ENCODE data around the gene FAM114A2. TPM values are rescaled to one million over a fixed set of nuclear protein-coding genes. Genes with fewer than 3 reads are reported as not detected.

Gene FAM114A2
- total and polyA plus RNA-seq, 7 donors, result 11.2 to 36.5 (median 23.2) TPM

GRCh38 chr5:154063372-154063771, 24.7 kb upstream of the FAM114A2 start:
- Histone ChIP-seq H3K9me3 (no peaks in the 10 kb centered on the region), H3K27ac (no peak overlapping the region), H3K4me1 (peaks cover 7% of the 10 kb centered on the region), H3K27me3 (ENCODE audit: insufficient read depth in 3 of 3, low read length in 2 of 3) (no peaks in the 10 kb centered on the region), H3K4me3 (no peak overlapping the region), H3K36me3 (ENCODE audit: insufficient read depth in 1 of 2, low read depth in 1 of 2) (no peaks in the 10 kb centered on the region)
- DNase-seq (no peak), ATAC-seq (no peak)
- no peak for TF ChIP-seq CTCF (IDR thresholded peaks at IDR 0.05)
- intact Hi-C loops (cut with DNase I), result no loop called here

- Histone ChIP-seq H3K4me1 (peaks cover 12% of the 10 kb centered on the region), H3K4me3 (no peak overlapping the region), H3K36me3 (ENCODE audit: insufficient read depth in 1 of 2, low read depth in 1 of 2) (no peaks in the 10 kb centered on the region), H3K27ac (no peak overlapping the region), H3K9me3 (no peaks in the 10 kb centered on the region), H3K27me3 (ENCODE audit: insufficient read depth in 3 of 3, low read length in 2 of 3) (no peaks in the 10 kb centered on the region)
- WGBS, 3 donors, result 88 to 94% (median 89%) methylated on average over 3 of the region's 3 CpGs
- TF ChIP-seq CTCF (IDR thresholded peaks at IDR 0.05), result no peak
- ATAC-seq (no peak), DNase-seq (no peak)
- intact Hi-C loops (cut with DNase I), result no loop called here
Measured at GRCh38 chr5:154060606-154061005, 21.9 kb upstream of the FAM114A2 start.

- Histone ChIP-seq H3K36me3 (ENCODE audit: insufficient read depth in 1 of 2, low read depth in 1 of 2) (peaks cover 0 to 7% of the 10 kb centered on the region in 2 donors), H3K4me3 (no peak overlapping the region), H3K4me1 (peaks cover 12% of the 10 kb centered on the region), H3K27me3 (ENCODE audit: insufficient read depth in 3 of 3, low read length in 2 of 3) (no peaks in the 10 kb centered on the region), H3K27ac (no peak overlapping the region), H3K9me3 (no peaks in the 10 kb centered on the region)
- intact Hi-C loops (cut with DNase I), result no loop called here
- no peak for DNase-seq
- no peak for ATAC-seq
- 48 to 71% (median 52%) methylated on average over 4 of the region's 4 CpGs for WGBS, 3 donors
- TF ChIP-seq CTCF (IDR thresholded peaks at IDR 0.05), result no peak
Measured at GRCh38 chr5:154059583-154059982, 20.9 kb upstream of the FAM114A2 start.

- 62 to 68% (median 64%) methylated on average over 6 of the region's 6 CpGs for WGBS, 3 donors
- H3K4me1 ChIP-seq, result peaks cover 12% of the 10 kb centered on the region
- no peaks in the 10 kb centered on the region for H3K27me3 ChIP-seq (ENCODE audit: insufficient read depth in 3 of 3, low read length in 2 of 3)
- DNase-seq, result no peak
- no peak for TF ChIP-seq CTCF (IDR thresholded peaks at IDR 0.05)
- H3K27ac ChIP-seq, result no peak overlapping the region
- H3K4me3 ChIP-seq, result no peak overlapping the region
- H3K9me3 ChIP-seq, result no peaks in the 10 kb centered on the region
- H3K36me3 ChIP-seq (ENCODE audit: insufficient read depth in 1 of 2, low read depth in 1 of 2), result peaks cover 0 to 12% of the 10 kb centered on the region in 2 donors
- intact Hi-C loops (cut with DNase I), result no loop called here
- no peak for ATAC-seq
Measured at GRCh38 chr5:154059039-154059430, 20.3 kb upstream of the FAM114A2 start.

Data from psoas muscle (tissue), 8 donors.